HG03558 (cell line): ENCODE measurements around the gene PDGFA.

Experiments
- ATAC-seq: cut with Tn5 transposase; IDR thresholded peaks from one replicate; pipeline ENCODE4 v1.9.1; 2021; ENCODE audit warnings: moderate number of reproducible peaks; ENCODE audit not compliant: unreplicated experiment; ENCODE audit errors: extremely low read depth

PDGFA gene

GRCh38 chr7:520503-521161 lies 986 bp upstream of the PDGFA start:
- ATAC-seq: no peak

- no peak for ATAC-seq
Observed at GRCh38 chr7:518630-519483, 789 bp downstream of the PDGFA start.

- no peak for ATAC-seq
Observed at GRCh38 chr7:517774-518629, 1.6 kb downstream of the PDGFA start.

GRCh38 chr7:516606-517456 lies 2.8 kb downstream of the PDGFA start:
- no peak for ATAC-seq

GRCh38 chr7:516216-516605 lies 3.4 kb downstream of the PDGFA start:
- no peak for ATAC-seq

- no peak for ATAC-seq
Observed at GRCh38 chr7:515628-516027, 4.0 kb downstream of the PDGFA start.

GRCh38 chr7:514651-515598 lies 4.7 kb downstream of the PDGFA start:
- ATAC-seq: no peak

- ATAC-seq: no peak
Observed at GRCh38 chr7:514242-514641, 5.4 kb downstream of the PDGFA start.

- ATAC-seq: no peak
Observed at GRCh38 chr7:513521-514166, 6.0 kb downstream of the PDGFA start.

- ATAC-seq: no peak
Observed at GRCh38 chr7:512541-513311, 6.9 kb downstream of the PDGFA start.

GRCh38 chr7:512146-512510 lies 7.5 kb downstream of the PDGFA start:
- ATAC-seq: no peak

- ATAC-seq: no peak
Observed at GRCh38 chr7:511476-512145, 8.0 kb downstream of the PDGFA start.

- ATAC-seq: no peak
Observed at GRCh38 chr7:510782-511281, 8.8 kb downstream of the PDGFA start.

GRCh38 chr7:510131-510481 lies 9.5 kb downstream of the PDGFA start:
- ATAC-seq: no peak

GRCh38 chr7:509426-510130 lies 10.1 kb downstream of the PDGFA start:
- no peak for ATAC-seq

- no peak for ATAC-seq
Observed at GRCh38 chr7:508461-509170, 11.0 kb downstream of the PDGFA start.
